GM23248 (cell line): ENCODE data around the gene NHLH2. TPM values are rescaled to one million over a fixed set of nuclear protein-coding genes. Genes with fewer than 3 reads are reported as not detected.

Experiments
- DNase-seq: peaks from one replicate; pipeline ENCODE4 v3.0.0-alpha.2; 2015
- H2AFZ ChIP-seq: fragments of 200-600 bp; sonication (generic); 2 replicates; pipeline ENCODE4 v1.6.1; 2016; ENCODE audit warnings: antibody characterized with exemption
- H3F3A ChIP-seq: fragments of 200-600 bp; sonication (generic); 2 replicates; pipeline ENCODE4 v1.6.1; 2016; ENCODE audit warnings: mild to moderate bottlenecking, antibody characterized with exemption, mixed run types; ENCODE audit not compliant: insufficient read depth
- H3K27ac ChIP-seq: fragments of 200-600 bp; sonication (generic); 2 replicates; pipeline ENCODE4 v1.5.1; 2016; ENCODE audit warnings: mild to moderate bottlenecking
- H3K27me3 ChIP-seq: fragments of 200-600 bp; sonication (generic); replicated peaks from 2 replicates; pipeline ENCODE4 v1.6.1; 2016; ENCODE audit warnings: mild to moderate bottlenecking; ENCODE audit not compliant: insufficient read depth
- H3K36me3 ChIP-seq: fragments of 200-600 bp; sonication (generic); 2 replicates; pipeline ENCODE4 v1.6.1; 2016; ENCODE audit warnings: low read depth, mild to moderate bottlenecking
- H3K4me1 ChIP-seq: fragments of 200-600 bp; sonication (generic); 2 replicates; pipeline ENCODE4 v1.6.1; 2016; ENCODE audit warnings: mild to moderate bottlenecking; ENCODE audit not compliant: insufficient read depth
- H3K4me2 ChIP-seq: fragments of 200-600 bp; sonication (generic); one replicate; pipeline ENCODE4 v1.6.1; 2016; ENCODE audit warnings: mild to moderate bottlenecking; ENCODE audit not compliant: unreplicated experiment
- H3K4me3 ChIP-seq: fragments of 200-600 bp; sonication (generic); 2 replicates; pipeline ENCODE4 v1.5.1; 2016; ENCODE audit warnings: mild to moderate bottlenecking
- H3K79me2 ChIP-seq: fragments of 200-600 bp; sonication (generic); 2 replicates; pipeline ENCODE4 v1.6.1; 2016; ENCODE audit warnings: mild to moderate bottlenecking; ENCODE audit not compliant: insufficient read depth
- H3K9ac ChIP-seq: fragments of 200-600 bp; sonication (generic); 2 replicates; pipeline ENCODE4 v1.6.1; 2016; ENCODE audit warnings: mild to moderate bottlenecking
- H3K9me2 ChIP-seq: fragments of 200-600 bp; sonication (generic); 2 replicates; pipeline ENCODE4 v1.6.1; 2016; ENCODE audit warnings: mixed run types, mild to moderate bottlenecking, moderate library complexity; ENCODE audit not compliant: insufficient read depth
- H3K9me3 ChIP-seq: fragments of 200-600 bp; sonication (generic); one replicate; pipeline ENCODE4 v1.6.1; 2017; ENCODE audit warnings: low read depth
- H4K20me1 ChIP-seq: fragments of 200-600 bp; sonication (generic); 2 replicates; pipeline ENCODE4 v1.6.0; 2016; ENCODE audit not compliant: insufficient read depth
- EZH2 ChIP-seq: fragments of 200-600 bp; sonication (generic); IDR thresholded peaks from 2 replicates; pipeline ENCODE4 v1.6.1; 2018; ENCODE audit warnings: antibody characterized with exemption, mild to moderate bottlenecking; ENCODE audit not compliant: insufficient read depth, poor library complexity, severe bottlenecking
- EZH2phosphoT487 ChIP-seq: fragments of 200-600 bp; sonication (generic); IDR thresholded peaks from 2 replicates; pipeline ENCODE4 v1.6.1; 2018; ENCODE audit warnings: antibody characterized with exemption, moderate library complexity, mild to moderate bottlenecking, low read depth; ENCODE audit not compliant: insufficient read depth
- WGBS, 2 experiments: methylation state at CpG; one replicate each; pipeline ENCODE4 v1.1.6; 2015 to 2017; ENCODE audit warnings: low lambda C conversion rate in 2 of 2, low coverage in 1 of 2; ENCODE audit errors: missing lambda C conversion rate in 2 of 2; 5-methylcytosine and 5-hydroxymethylcytosine counted together
- in situ Hi-C: fragments of 300-500 bp; cut with MboI; formaldehyde crosslinking; loops from 2 replicates; pipeline ENCODE4 v1.15.0; 2020
- polyA plus RNA-seq: library from polyadenylated mRNA; unstranded; fragments of >200 nt; fragmentation: Nextera tagmentation; extraction: Ambion mirVana; gene quantifications from 2 replicates; pipeline ENCODE4 v1.2.1, GENCODE V29; 2016
- total RNA-seq: library from RNA; depleted of rRNA; stranded (reverse); fragments of >200 nt; shearing (Covaris generic); gene quantifications from 2 replicates; pipeline ENCODE4 v1.2.3, GENCODE V29; 2014

The NHLH2 gene
- total and polyA plus RNA-seq, 2 experiments from 2014 or later, result 0.08 TPM; not detected in 1

- Histone ChIP-seq H3K9me2 (no peaks in the 10 kb centered on the region), H3K79me2 (no peaks in the 10 kb centered on the region), H4K20me1 (no peaks in the 10 kb centered on the region), H3K27me3 (no peaks in the 10 kb centered on the region; the same call in 1 of the 2 replicates), H3K9ac (no peak overlapping the region), H3K9me3 (no peaks in the 10 kb centered on the region), H3K27ac (no peak overlapping the region), H3K4me1 (no peaks in the 10 kb centered on the region), H3K36me3 (no peaks in the 10 kb centered on the region), H2AFZ (no peak overlapping the region), H3F3A (no peaks in the 10 kb centered on the region), H3K4me2 (no peak overlapping the region), H3K4me3 (no peak overlapping the region)
- in situ Hi-C loops, result no loop called here
- WGBS, 2 experiments, result 62 to 67% methylated on average over 7 of the region's 7 CpGs
- DNase-seq, result no peak
- TF ChIP-seq EZH2, result no peak
- TF ChIP-seq EZH2phosphoT487, result no peak
These were observed 21.5 kb upstream of the NHLH2 start for GRCh38 chr1:115862403-115862802.

- Histone ChIP-seq H3K4me3 (no peak overlapping the region), H3K27ac (no peak overlapping the region), H3K9me2 (no peaks in the 10 kb centered on the region), H3K36me3 (no peaks in the 10 kb centered on the region), H3K9ac (no peak overlapping the region), H3K4me1 (no peaks in the 10 kb centered on the region), H3K79me2 (no peaks in the 10 kb centered on the region), H2AFZ (no peak overlapping the region), H3F3A (no peaks in the 10 kb centered on the region), H4K20me1 (no peaks in the 10 kb centered on the region), H3K4me2 (no peak overlapping the region), H3K27me3 (peaks cover 11% of the 10 kb centered on the region), H3K9me3 (no peaks in the 10 kb centered on the region)
- 40 to 43% methylated on average over 2 of the region's 2 CpGs for WGBS, 2 experiments
- no peak for TF ChIP-seq EZH2
- TF ChIP-seq EZH2phosphoT487, result no peak
- in situ Hi-C loops, result no loop called here
- DNase-seq, result no peak
These were observed 13.1 kb upstream of the NHLH2 start for GRCh38 chr1:115854005-115854404.

GRCh38 chr1:115850937-115851336, 10.0 kb upstream of the NHLH2 start:
- Histone ChIP-seq H3K4me3 (no peak overlapping the region), H3K36me3 (no peaks in the 10 kb centered on the region), H3K9me2 (no peaks in the 10 kb centered on the region), H3K27ac (no peak overlapping the region), H3K27me3 (peaks cover 31% of the 10 kb centered on the region), H3K4me1 (no peaks in the 10 kb centered on the region), H3K9ac (no peak overlapping the region), H3K9me3 (no peaks in the 10 kb centered on the region), H2AFZ (no peak overlapping the region), H3F3A (no peaks in the 10 kb centered on the region), H4K20me1 (no peaks in the 10 kb centered on the region), H3K4me2 (no peak overlapping the region), H3K79me2 (no peaks in the 10 kb centered on the region)
- 35 to 42% methylated on average over 2 of the region's 2 CpGs for WGBS, 2 experiments
- in situ Hi-C loops, result no loop called here
- no peak for DNase-seq
- TF ChIP-seq EZH2, result no peak
- no peak for TF ChIP-seq EZH2phosphoT487

- WGBS, 2 experiments, result 7 to 10% methylated on average over 1 of the region's 1 CpG
- H3K27me3 ChIP-seq, result peaks cover 45% of the 10 kb centered on the region
- no peak overlapping the region for H3K27ac ChIP-seq
- no peaks in the 10 kb centered on the region for H3K9me2 ChIP-seq
- no peak for TF ChIP-seq EZH2
- TF ChIP-seq EZH2phosphoT487, result no peak
- no peak overlapping the region for H3K4me2 ChIP-seq
- no peaks in the 10 kb centered on the region for H3K36me3 ChIP-seq
- in situ Hi-C loops, result no loop called here
- no peak overlapping the region for H3K4me3 ChIP-seq
- no peaks in the 10 kb centered on the region for H3K79me2 ChIP-seq
- H3F3A ChIP-seq, result no peaks in the 10 kb centered on the region
- no peak overlapping the region for H3K9ac ChIP-seq
- no peaks in the 10 kb centered on the region for H3K9me3 ChIP-seq
- no peak overlapping the region for H2AFZ ChIP-seq
- DNase-seq, result no peak
- H4K20me1 ChIP-seq, result no peaks in the 10 kb centered on the region
- no peaks in the 10 kb centered on the region for H3K4me1 ChIP-seq
These were observed 6.9 kb upstream of the NHLH2 start for GRCh38 chr1:115847787-115848186.

GRCh38 chr1:115842948-115843347, 2.0 kb upstream of the NHLH2 start:
- H3K79me2 ChIP-seq, result no peaks in the 10 kb centered on the region
- H3K36me3 ChIP-seq, result no peaks in the 10 kb centered on the region
- H3K27me3 ChIP-seq, result peaks cover 71% of the 10 kb centered on the region
- in situ Hi-C loops, result no loop called here
- no peak overlapping the region for H3K9ac ChIP-seq
- no peaks in the 10 kb centered on the region for H4K20me1 ChIP-seq
- TF ChIP-seq EZH2phosphoT487 (no peak), EZH2 (no peak)
- H2AFZ ChIP-seq, result no peak overlapping the region
- no peak overlapping the region for H3K4me2 ChIP-seq
- H3K4me3 ChIP-seq, result no peak overlapping the region
- WGBS, 2 experiments, result 73 to 79% methylated on average over 1 of the region's 1 CpG
- no peaks in the 10 kb centered on the region for H3K4me1 ChIP-seq
- DNase-seq, result no peak
- H3K9me3 ChIP-seq, result no peaks in the 10 kb centered on the region
- H3K9me2 ChIP-seq, result no peaks in the 10 kb centered on the region
- no peak overlapping the region for H3K27ac ChIP-seq
- H3F3A ChIP-seq, result no peaks in the 10 kb centered on the region
